Measurements from ENCODE around the gene MRGPRF.

MRGPRF gene

GRCh38 chr11:68956547-68957254, 56.3 kb downstream of the MRGPRF start:
- no peak for TF ChIP-seq CTCF (IDR thresholded peaks at IDR 0.05; ENCODE audit: extremely low read depth, missing control alignments)
- no peak for DNase-seq (ENCODE audit: low spot score)

- TF ChIP-seq CTCF (IDR thresholded peaks at IDR 0.05; ENCODE audit: extremely low read depth, missing control alignments), result peak; percentile 41
- DNase-seq (ENCODE audit: low spot score), result peak; percentile 77
These were observed 56.9 kb downstream of the MRGPRF start for GRCh38 chr11:68956142-68956541.

- no peak for TF ChIP-seq CTCF (IDR thresholded peaks at IDR 0.05; ENCODE audit: extremely low read depth, missing control alignments)
- no peak for DNase-seq (ENCODE audit: low spot score)
These were observed 57.5 kb downstream of the MRGPRF start for GRCh38 chr11:68955607-68955958.

GRCh38 chr11:68954836-68955606, 58.0 kb downstream of the MRGPRF start:
- no peak for TF ChIP-seq CTCF (IDR thresholded peaks at IDR 0.05; ENCODE audit: extremely low read depth, missing control alignments)
- DNase-seq (ENCODE audit: low spot score), result no peak

Measured in GM20000 (cell line).